ENCODE data around the gene PRLHR.

DNA sequence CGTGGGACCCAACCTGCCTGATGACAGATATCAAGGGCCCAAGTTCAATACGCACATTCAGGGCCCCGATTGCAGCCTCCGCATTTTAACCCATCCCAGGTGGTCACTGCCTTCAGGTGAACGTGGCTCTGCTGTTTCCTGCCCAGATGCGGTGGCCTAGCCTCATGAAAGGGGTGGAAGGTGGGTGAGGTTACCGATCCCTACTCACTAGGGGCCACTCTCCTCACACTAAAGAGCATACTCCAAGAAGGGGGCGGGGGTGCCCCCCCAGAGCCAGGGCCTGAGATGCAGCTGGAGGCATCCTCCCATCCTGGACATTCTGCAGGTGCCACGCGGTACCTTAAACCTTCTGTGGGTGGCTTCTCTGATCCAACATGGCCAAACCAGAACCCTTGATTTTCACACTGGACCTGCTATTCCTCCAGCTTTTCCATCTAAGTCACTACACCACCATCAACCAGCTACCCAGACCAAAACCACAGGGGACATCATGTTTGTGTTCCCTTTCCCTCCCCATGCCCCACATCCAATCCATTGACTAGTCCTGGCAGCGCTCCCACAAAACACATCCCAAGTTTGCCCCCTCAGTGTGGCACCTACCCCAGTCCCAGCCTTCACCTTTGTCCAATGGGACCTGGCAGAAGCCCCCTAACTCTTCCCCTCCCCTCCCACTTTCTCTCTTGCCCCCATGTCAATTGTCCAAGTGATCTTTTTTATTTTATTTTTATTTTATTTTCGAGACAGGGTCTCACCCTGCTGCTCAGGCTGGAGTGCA, 30.0 kb downstream of the PRLHR start:
- TF ChIP-seq, protein P1, sequence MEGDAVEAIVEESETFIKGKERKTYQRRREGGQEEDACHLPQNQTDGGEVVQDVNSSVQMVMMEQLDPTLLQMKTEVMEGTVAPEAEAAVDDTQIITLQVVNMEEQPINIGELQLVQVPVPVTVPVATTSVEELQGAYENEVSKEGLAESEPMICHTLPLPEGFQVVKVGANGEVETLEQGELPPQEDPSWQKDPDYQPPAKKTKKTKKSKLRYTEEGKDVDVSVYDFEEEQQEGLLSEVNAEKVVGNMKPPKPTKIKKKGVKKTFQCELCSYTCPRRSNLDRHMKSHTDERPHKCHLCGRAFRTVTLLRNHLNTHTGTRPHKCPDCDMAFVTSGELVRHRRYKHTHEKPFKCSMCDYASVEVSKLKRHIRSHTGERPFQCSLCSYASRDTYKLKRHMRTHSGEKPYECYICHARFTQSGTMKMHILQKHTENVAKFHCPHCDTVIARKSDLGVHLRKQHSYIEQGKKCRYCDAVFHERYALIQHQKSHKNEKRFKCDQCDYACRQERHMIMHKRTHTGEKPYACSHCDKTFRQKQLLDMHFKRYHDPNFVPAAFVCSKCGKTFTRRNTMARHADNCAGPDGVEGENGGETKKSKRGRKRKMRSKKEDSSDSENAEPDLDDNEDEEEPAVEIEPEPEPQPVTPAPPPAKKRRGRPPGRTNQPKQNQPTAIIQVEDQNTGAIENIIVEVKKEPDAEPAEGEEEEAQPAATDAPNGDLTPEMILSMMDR (IDR thresholded peaks at IDR 0.05), result no peak
- no peak for TF ChIP-seq ZFX (IDR thresholded peaks at IDR 0.05; ENCODE audit: borderline replicate concordance)

Data from 22Rv1 (cell line).